ENCODE results near the gene HDHD5.

Gene HDHD5

DNA sequence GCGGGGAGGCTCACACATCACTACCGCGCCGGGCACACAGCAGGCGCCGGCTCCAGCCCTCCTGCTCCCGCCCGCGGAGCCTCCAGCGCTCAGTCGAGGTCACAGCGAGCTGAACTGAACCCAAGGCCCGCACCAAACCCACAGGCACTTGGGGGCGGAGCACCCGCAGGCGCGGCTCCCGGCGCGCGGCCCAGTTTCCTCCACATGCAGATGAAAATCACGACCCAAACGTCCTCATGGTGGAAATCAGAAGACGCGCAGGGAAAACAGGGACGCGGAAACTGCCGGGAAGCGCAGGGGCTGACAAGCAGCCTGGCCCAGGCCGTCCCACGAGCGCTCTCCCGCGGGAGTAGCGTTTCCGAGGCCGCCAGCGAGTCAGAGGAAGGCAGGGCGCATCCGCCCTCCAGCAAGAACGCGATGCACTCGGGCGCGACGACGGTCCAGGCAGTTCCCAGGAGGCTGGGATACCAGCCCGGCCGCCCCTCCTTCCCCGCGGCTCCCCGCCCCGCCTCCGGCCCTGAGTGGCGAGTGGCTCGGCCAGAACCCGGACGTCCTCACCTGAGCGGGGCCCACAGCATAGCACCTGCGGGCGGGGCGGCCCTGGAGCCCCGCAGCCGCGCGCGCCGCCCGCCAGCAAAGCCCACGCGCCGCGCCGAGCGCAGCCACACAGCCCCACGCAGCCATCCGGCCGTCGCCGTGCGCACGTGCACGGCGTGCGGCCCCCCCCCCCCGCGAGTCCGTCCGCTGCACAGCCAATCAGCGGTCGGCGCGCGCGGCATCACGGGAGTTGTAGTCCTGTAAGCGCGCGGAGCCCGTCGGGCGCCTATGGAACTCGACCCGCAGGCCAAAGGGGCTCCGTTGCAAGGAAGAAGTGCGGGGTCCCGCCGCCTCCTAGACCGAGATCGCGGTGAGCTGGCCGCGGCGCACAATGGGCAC lies at the start of gene HDHD5:
TSS of gene HDHD5 (minus strand) at position 710 of the 936 bp plus-strand sequence. CDS start at position 684, 26 bp downstream.
- peak; percentile 94 for DNase-seq

DNA sequence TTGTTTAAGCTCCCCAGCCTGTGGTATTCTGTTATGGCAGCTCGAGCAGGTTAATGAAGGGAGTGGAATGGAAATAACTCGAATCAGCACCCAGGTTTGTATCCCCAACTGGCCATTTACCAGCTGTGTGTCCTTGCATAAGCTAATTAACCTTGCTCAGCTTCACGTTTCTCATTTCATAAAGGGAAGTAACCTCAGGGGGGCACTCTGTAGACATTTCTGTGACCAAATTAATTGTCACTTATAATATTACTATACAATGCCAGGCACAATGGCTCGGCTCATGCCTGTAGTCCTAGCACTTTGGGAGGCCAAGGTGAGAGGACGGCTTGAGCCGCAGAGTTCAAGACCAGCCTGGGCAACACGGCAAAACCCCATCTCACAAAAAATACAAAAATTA lies 46.4 kb upstream of the HDHD5 start:
- DNase-seq = no peak

DNA sequence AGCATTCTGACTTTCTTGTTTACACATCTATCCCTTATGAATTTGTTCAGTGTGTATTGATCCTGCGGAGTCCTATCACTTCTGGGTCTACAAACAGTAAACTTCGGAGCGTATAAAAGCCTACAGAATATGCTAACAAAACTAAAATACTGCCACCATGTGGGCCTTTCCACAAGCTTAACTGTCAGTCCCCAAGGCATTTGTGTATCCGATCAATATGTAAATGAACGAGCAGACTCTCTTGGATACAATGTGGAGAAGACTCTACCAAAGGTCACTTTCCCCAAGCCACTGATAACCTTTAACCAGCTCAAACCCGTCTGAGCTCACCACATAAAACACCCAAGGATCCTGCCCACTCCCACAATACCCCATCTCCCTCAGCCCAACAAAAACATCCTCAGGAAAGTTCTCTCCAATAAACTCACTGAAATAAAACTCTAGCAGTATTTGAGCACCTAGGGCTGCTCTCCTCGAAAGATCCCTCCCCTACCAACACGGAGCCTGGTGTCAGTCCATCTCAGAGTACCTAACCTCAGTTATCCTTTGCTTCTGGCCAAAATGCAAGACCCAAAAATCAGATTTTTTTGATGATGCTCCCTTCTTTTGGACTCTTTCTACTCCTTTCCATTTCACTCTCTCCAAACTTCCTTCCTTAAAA lies 42.3 kb upstream of the HDHD5 start:
- no peak for DNase-seq

DNA sequence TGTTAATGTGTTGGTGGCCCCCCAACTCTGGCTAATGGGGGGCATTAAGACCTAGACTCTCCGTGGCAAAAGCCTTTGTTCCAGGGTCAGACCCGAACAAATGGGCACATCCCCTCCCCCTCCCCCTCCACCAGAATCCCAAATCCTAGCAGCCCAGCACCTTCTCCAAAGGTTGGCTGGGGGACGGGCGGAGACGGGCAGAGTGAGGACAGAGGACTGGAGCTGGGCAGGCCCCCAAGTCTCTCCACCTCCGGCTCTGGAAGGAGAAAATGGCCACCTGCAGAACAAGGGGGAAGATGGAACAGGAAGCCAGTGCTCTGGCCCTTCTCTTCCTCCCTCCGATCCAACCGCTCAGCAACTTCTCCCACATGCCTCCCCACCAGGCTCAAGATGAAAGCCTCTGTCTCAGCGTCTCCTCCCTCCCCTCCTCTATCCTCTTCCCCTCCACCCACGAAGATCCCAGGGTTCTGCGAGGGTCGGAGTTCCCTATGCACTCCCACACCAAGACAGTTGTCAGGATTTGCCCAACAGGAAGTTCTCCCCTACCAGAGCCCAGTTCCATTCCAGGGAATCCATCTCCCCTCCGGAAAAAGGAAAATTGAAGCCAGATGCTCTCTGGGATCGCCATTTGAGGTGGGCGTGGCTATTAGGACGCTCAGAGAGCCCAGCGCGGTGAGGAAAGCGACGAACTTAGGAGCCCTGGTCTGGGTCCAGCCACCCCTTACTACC lies 40.1 kb upstream of the HDHD5 start:
- peak; percentile 89 for DNase-seq

DNA sequence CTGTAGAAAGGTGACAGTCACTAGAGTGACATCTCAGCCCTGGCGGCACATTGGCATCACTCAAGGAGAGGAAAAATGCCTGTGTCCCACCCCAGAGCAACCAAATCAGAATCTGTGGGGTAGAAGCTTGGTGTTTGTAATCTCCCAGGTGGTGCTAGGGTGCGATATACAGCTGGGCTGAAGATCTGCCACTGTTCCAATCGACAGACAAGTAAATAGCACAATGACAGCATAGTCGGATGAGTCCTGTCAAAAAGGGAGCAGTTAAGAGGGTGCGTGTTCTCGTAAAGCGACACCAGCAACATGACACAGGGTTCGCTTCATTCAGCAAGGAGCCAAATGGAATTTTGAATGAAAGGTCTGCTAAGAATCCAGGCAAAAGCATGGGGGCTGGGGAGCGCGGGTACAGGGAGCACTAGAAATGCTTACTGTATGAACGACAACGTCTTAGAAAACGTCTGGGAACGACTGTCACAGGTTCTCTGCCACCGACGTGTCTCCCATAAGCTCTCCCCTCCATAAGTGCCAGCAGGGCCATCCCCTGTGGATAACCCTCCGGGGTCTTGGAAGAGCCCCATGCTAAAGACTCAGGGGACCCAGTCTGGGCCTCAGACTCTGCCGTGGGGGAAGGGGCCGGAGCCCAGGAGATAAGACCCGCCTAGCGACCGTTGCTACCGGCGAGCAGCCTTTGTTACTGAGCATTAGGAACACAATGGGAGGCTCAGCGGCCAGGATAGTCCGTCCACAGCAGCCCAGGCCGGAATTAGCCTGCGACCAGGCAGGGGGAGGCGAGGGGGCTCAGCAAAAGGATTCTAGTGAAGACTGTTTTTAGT lies 39.3 kb upstream of the HDHD5 start:
- peak; percentile 63 for DNase-seq

DNA sequence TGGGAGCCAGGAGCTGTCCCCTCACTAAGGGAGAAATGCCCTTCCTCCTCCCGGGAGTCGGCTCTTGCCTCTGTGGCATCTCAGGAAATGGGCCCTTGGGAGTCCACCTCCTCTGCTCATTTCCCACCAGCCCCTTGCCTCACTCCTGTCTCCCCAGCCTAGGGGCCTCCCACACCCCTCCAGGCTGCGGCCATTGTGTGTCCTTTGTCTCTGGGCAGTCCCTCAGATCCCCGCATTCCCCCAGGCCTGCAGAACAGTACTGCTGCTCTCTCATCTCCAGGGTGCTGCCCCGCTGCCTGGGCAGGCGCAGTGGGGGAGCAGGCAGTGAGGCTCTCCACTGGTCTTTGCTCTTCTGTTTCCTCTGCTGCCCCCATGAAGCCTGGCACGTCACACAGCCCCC lies 35.1 kb upstream of the HDHD5 start:
- DNase-seq = no peak

DNA sequence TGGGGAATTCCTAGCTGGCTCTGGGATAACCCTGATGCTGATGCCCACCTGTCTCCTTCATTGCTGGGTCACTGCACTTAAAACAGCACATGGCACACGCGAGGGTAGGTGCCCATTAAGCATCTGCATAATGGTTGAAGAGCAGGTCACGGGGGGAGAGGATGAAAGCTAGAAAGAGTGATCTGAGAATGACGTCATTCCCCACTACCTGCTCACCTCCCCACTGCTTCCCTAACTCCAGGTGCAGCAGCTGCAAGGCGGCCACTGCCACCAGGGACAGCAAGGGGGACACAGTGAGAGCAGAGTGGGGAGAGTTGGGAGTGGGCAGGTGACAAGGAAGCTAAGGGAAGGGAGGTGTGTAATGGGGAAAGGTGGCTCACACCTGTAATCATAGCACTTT lies 33.1 kb upstream of the HDHD5 start:
- no peak for DNase-seq

DNA sequence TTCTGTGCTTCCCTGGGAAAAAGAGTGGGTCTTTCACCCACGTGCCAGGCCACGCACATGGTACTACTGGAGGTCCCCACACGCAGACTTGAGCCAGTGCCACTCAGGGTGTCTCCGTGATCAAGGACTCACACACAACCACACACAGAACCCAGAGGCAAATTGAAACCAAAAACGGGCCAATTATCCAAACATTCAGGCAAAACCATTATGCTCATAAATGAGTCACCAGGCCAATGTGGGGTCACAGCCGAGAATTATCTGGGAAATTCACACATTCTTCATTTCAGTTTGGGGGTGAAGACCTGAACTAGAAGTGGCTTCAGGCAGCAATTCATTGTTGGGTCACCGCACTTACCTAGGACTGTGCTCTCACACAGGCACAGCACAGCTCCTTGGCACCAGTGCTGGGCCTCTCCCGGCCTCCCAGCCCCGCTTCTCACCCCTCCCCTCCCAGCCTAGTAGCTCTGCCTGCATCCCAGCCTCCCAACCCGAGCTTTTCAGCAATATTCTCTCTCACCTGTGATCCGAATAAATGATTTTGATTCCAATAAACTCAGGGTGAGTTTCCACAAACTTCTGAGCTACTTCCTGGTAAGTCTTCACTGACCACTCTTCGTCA lies 32.2 kb upstream of the HDHD5 start:
- no peak for DNase-seq

DNA sequence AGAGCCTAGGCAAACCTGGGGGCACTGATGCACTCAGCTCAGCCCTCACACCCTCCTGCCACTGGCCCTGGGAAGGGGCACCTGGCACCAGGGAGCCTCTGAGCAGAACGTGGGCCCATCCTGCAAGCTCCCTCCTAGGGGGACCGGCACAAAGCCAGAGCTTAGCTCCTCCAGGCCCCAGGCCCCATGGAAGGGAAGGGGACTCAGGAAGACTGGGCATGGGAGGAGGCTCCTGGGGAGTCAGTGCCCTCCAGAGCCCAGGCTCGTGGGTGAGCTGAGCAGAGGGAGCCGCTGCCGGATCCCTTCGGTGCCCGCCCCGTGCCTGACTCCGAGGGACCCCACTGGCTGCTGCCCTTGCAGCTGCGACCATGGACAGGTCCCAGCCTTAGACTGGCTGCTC lies 31.6 kb upstream of the HDHD5 start:
- no peak for DNase-seq

DNA sequence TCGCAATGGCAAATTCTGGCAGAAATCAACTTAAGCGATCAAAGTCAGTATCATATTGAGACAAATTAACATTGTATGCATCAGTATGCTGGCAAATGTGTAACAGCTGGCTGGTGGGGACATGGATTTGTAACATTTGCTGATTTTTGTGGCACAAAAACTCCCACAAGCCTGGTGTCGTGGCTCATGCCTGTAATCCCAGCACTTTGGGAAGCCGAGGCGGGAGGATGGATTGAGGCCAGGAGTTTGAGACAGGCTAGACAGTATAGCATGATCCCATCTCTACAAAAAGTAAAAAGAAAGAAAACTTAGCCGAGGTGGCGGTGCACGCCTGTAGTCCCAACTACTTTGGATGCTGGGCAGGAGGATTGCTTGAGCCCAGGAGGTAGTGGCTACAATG lies 17.6 kb upstream of the HDHD5 start:
- DNase-seq = no peak

DNA sequence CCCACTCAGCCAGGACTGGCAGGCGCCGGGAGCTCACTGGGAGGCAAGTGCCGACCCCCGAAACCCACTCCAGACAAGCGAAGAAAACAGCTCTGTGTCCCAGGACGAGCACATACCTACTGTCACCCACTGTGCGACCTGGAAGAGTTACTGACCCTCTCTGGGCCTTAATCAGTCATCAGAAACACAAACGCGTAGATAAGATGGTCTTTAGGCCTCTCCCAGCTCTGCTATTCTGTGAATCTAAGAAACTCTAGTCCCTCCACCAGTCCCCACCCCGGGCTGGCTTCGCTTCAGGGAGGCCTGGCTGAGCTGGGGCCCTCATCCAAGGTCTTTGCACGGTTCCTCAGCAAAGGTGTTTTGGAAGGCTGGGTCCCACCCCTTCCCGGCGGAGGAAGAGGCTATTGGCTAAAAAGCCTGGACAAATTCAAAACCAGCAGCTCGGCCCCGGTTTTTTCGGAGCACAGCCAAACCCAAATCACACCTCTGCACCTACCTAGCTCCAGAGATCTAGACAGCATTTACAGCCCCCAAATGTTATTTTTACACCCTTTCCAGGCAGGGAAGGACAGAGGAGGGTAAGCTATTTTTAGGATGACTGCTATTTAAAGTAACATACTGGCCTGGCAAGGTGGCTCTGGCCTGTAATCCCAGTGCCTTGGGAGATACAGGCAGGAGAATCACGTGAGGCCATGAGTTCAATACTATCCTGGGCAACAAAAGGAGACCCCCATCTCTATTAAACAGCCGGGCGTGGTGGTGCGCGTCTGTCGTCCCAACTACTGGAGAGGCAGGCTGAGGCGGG lies 13.2 kb upstream of the HDHD5 start:
- DNase-seq = peak; percentile 69

DNA sequence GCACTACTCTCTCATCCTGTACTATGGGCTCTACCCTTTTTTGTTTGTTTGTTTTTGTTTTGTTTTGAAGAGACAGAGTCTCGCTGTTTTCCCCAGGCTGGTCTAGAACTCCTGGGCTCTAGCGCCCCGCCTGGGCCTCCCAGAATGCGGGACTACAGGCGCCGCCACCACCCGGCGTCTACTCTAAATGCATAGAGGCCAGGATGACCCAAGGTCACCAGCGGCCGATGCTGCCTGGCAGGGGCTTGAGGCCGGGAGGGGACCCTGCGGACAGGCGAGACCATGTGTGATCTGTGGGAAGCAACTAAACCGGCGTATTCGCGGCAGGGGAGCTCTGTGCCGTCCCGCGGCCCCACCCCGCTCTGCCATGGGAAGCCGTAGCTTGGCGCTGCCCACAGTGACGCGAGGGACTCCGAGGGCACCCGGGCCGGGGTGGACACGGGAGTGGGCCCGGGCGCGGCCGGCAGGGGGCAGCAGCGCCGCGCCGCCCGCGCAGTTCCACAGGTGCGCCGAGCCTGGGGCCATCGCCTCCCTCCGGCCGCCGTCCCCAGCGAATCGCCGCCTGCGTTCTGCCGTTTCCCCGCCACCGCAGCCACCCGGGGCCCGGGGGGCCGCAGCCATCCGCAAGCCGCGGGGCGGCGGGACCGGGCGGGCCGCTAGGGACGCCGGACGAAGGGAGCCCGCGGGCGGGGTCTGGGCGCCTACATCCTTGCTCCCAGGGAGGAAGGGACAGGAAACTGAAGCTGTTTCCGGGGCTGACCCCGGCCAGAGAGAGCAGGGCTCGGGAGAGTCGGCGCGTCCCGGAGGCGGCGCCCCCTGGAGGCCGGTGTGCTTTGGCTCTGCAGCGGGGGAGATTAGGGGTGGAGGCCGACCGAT lies 12.3 kb upstream of the HDHD5 start:
- DNase-seq = peak; percentile 88

DNA sequence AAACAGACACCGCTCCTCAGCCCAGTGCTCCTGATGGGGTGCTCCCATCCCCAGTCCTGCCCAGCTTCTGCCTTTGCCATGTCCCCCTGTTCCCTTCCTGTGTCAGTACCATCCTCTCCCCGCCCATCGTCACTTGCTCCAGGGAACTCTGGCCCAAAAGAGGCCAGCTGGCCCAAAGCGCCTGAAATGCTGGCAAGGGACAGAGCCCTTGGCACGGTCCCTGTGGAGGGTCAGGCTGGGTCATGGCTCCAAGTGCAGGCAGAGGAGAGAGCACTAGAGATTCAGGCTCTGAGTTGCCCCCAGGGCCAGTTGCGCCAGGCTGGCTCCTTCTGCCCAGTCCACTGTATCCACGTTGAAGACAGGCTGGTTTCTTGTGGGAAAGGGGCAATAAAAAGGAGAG lies 8.4 kb upstream of the HDHD5 start:
- DNase-seq = no peak

DNA sequence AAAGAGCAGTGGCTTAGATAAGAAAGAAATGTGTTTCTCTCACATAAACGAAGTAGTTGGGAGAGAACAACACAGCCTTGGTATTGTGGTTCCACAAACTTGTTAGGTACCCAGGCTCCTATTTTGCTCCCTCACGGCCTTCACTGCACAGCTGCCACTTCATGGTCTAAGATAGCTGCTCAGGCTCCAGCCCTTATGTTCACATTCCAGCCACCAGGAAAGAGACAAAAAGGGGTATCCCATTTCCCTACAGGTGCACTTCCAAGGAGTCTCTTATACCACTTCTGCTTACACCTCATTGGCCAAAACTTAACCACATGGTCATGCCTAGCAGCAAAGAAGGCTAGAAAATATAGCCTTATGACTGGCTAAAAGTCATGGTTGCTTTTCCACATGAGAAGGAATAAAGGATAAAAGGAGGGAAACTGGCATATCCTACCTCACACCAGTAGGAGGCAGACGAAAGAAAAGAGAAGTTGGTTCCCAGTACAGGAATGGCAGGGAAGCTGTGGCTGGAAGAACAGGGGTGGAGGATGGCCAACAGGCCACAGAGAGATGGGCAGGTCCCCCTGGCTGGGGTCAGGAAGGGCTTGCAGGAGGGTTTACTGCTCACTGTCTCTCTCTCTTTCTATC lies 5.4 kb upstream of the HDHD5 start:
- DNase-seq = no peak

DNA sequence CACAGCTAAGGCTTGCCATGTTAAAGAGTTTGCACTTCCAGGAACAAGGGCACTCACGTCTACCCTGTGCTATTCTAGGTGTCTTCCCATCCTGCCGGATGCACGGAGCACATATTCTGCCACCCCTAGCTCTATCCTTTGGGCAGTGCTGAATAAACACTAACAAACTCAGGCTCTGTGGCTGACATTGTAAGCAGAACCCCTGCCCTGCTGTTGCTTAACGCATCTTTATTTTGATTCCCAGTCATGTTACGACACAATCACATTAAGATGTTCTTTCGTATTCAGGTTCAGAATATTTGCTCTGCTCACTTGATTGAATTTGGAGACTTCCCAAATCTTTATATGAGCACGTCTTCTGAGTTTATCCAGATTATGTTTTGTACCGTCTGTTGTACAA lies 3.7 kb upstream of the HDHD5 start:
- DNase-seq = no peak

DNA sequence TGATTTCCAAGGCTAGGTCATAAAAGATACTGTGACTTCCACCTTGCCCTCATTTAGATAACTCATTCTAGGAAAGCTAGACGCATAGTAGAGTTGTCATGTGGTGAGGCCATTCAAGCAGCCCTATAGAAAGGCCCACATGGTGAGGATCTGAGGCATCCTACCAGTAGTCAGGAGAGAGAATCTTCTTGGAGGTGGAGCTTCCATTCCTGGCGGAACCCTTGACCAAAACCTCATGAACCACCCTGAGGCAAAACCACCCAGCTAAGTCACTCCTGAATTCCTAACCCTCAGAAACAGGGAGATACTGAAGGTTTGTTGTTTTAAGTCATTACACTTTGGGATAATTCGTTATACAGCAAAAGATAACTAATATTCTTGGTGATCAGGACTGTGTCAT lies 2.9 kb upstream of the HDHD5 start:
- DNase-seq = no peak

DNA sequence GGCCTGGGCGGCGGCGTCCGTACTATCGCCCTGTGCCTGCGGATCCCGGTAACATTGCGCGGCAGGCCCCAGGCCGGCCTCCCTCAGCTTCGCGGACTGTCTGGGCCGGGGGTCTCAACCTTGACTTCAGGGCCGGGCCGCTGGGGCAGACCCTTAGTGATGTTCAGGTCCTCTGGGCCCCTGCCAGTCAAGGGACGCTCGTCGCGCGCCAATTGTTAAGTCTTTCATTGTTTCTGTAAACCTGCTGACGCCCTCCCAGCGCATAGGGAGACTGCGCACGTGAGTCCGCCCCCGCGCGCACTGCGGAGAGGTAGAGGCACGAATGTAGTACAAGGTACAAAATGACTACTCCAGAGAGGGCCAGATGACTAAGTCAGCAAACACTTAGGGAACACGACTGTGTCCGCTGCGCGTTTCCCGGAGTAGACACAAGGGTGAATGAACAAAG lies 451 bp upstream of the HDHD5 start:
- DNase-seq = no peak

DNA sequence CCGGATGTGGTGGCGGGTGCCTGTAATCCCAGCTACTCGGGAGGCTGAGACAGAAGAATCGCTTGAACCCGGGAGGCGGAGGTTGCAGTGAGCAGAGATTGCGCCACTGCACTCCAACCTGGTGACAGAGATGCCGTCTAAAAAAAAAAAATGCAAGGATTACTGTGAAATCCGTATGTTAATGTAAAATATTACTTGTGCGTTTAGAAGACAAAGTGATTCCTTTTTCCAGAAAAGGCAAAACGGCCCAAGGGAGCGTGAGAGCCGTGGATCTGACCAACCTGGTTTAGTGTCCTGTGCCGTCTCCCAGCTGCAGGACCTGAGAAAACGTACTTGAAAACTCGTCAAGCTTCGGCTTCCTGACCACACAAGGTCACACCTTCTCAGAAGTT lies 905 bp downstream of the HDHD5 start:
- DNase-seq = no peak

DNA sequence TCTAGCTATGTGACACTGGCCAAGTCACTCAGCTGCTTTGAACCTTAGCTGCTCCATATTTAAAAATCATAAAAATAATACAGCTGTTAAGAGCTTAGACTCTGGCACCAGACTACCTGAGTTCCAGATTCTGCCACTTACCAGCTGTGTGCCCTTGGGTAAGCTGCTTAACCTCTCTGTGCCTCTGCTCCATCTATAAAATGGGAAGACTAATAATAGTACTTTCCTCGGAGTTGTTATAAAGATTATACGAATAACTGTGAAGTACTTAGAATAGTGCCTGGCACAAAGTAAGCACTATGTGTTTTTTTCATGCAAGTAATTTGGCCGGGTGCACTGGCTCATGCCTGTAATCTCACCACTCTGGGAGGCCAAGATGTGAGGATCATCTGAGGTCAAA lies 1.4 kb downstream of the HDHD5 start:
- no peak for DNase-seq

DNA sequence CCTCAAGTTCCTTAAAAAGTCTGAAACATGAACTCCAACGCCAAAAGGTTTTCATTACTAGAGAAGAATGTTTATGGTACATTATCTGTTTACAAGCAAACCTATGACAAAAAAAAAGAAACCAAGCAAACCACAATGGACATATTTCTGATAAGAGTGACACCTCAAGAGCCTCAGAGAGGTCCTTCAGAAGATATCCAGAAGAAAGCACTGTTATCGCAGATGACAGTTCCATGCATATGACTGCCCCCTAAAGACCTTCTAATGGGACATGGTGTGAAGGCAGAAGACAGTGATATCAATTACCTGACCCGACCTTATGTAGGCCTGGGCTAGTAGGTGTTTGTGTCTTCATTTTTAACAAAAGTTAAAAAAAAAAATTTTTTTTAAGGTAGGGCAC lies 3.1 kb downstream of the HDHD5 start:
- no peak for DNase-seq

Measured in right hindlimb (tissue), 1 donor.